ENCODE measurements around the gene ZNF680.
"Not testable (repeated sequence)": the region's sequence is repeated elsewhere in the genome, so short reads cannot be mapped to it uniquely, and the experiment has no call there.

ZNF680 gene

GRCh38 chr7:64562626-64563278, at the start of gene ZNF680:
ZNF680 (minus strand) TSS chr7:64563071; CDS start chr7:64562954, 117 bp downstream.
- peak; percentile 90 for DNase-seq

GRCh38 chr7:64612452-64612851, 49.6 kb upstream of the ZNF680 start:
- no peak for DNase-seq

GRCh38 chr7:64611717-64612116, 48.8 kb upstream of the ZNF680 start:
- DNase-seq: no peak

- no peak for DNase-seq
Observed at GRCh38 chr7:64610997-64611396, 48.1 kb upstream of the ZNF680 start.

- DNase-seq: no peak
Observed at GRCh38 chr7:64608116-64608910, 45.4 kb upstream of the ZNF680 start.

GRCh38 chr7:64606385-64606784, 43.5 kb upstream of the ZNF680 start:
- no peak for DNase-seq

GRCh38 chr7:64603271-64603670, 40.4 kb upstream of the ZNF680 start:
- no peak for DNase-seq

- no peak for DNase-seq
Observed at GRCh38 chr7:64602518-64602917, 39.6 kb upstream of the ZNF680 start.

GRCh38 chr7:64602086-64602485, 39.2 kb upstream of the ZNF680 start:
- no peak for DNase-seq

GRCh38 chr7:64599359-64599758, 36.5 kb upstream of the ZNF680 start:
- DNase-seq: no peak

- DNase-seq: no peak
Observed at GRCh38 chr7:64590971-64591370, 28.1 kb upstream of the ZNF680 start.

- DNase-seq: no peak
Observed at GRCh38 chr7:64581926-64582894, 19.3 kb upstream of the ZNF680 start.

- no peak for DNase-seq
Observed at GRCh38 chr7:64581391-64581790, 18.5 kb upstream of the ZNF680 start.

GRCh38 chr7:64574540-64575099, 11.7 kb upstream of the ZNF680 start:
- no peak for DNase-seq

GRCh38 chr7:64570284-64570605, 7.4 kb upstream of the ZNF680 start:
- DNase-seq: not testable (repeated sequence)

GRCh38 chr7:64569372-64570283, 6.8 kb upstream of the ZNF680 start:
- not testable (repeated sequence) for DNase-seq

GRCh38 chr7:64562256-64562625, 630 bp downstream of the ZNF680 start:
- DNase-seq: peak; percentile 7

- DNase-seq: no peak
Observed at GRCh38 chr7:64559206-64559605, 3.7 kb downstream of the ZNF680 start.

GRCh38 chr7:64558781-64559180, 4.1 kb downstream of the ZNF680 start:
- DNase-seq: no peak

GRCh38 chr7:64558323-64558705, 4.6 kb downstream of the ZNF680 start:
- no peak for DNase-seq

GRCh38 chr7:64557601-64558322, 5.1 kb downstream of the ZNF680 start:
- DNase-seq: no peak
